Esophagus squamous epithelium (tissue), 4 donors: ENCODE data around the gene ADK.

Source experiments
- POLR2A ChIP-seq, 4 donors: fragments of 450-650 bp; IDR thresholded peaks; one replicate each; pipeline ENCODE4 v1.6.1; 2017; ENCODE audit warnings: antibody characterized with exemption in 4 of 4, mild to moderate bottlenecking in 4 of 4, moderate library complexity in 3 of 4
- TF ChIP-seq, protein P1 (sequence below), 6 experiments: fragments of 450-650 bp in 4 of 6; fragments of 200-600 bp in 2 of 6; sonication (generic) in 2 of 6; IDR thresholded peaks; one replicate each; pipeline ENCODE4 v1.5.1; 2016 to 2019; ENCODE audit warnings: antibody characterized with exemption in 6 of 6, mild to moderate bottlenecking in 4 of 6, moderate library complexity in 4 of 6

GRCh38 chr10:74384615-74385183 lies 233.7 kb downstream of the ADK start:
- TF ChIP-seq, protein P1, sequence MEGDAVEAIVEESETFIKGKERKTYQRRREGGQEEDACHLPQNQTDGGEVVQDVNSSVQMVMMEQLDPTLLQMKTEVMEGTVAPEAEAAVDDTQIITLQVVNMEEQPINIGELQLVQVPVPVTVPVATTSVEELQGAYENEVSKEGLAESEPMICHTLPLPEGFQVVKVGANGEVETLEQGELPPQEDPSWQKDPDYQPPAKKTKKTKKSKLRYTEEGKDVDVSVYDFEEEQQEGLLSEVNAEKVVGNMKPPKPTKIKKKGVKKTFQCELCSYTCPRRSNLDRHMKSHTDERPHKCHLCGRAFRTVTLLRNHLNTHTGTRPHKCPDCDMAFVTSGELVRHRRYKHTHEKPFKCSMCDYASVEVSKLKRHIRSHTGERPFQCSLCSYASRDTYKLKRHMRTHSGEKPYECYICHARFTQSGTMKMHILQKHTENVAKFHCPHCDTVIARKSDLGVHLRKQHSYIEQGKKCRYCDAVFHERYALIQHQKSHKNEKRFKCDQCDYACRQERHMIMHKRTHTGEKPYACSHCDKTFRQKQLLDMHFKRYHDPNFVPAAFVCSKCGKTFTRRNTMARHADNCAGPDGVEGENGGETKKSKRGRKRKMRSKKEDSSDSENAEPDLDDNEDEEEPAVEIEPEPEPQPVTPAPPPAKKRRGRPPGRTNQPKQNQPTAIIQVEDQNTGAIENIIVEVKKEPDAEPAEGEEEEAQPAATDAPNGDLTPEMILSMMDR (IDR thresholded peaks at IDR 0.05) = no peak
- no peak for TF ChIP-seq POLR2A (IDR thresholded peaks at IDR 0.05)
